ENCODE results near the gene HECTD1. TPM values are rescaled to one million over a fixed set of nuclear protein-coding genes. Genes with fewer than 3 reads are reported as not detected.
"Not testable (repeated sequence)": the region's sequence is repeated elsewhere in the genome, so short reads cannot be mapped to it uniquely, and the experiment has no call there.

Gene HECTD1
- total RNA-seq, 4 donors from 2014 or later: 188 to 251 (median 201) TPM

- WGBS, 2 donors: 93 to 94% methylated on average over 3 of the region's 3 CpGs
- no peak overlapping the region for H3K4me3 ChIP-seq (ENCODE audit: low read depth, poor library complexity, severe bottlenecking)
- DNase-seq (ENCODE audit: low spot score in 2 of 2): no peak
- intact Hi-C loops (cut with DNase I; ENCODE audit: low total_unique reads): no loop called here
- TF ChIP-seq POLR2A (IDR thresholded peaks at IDR 0.05) (no peak), CTCF (IDR thresholded peaks at IDR 0.05) (no peak)
Observed at GRCh38 chr14:31069343-31069742, 138.2 kb downstream of the HECTD1 start.

- 59 to 67% methylated on average over 1 of the region's 1 CpG for WGBS, 2 donors
- DNase-seq (ENCODE audit: low spot score in 2 of 2): no peak
Observed at GRCh38 chr14:31068235-31068634, 139.4 kb downstream of the HECTD1 start.

GRCh38 chr14:31062908-31063307, 144.7 kb downstream of the HECTD1 start:
- intact Hi-C loops (cut with DNase I; ENCODE audit: low total_unique reads); DNase-seq (ENCODE audit: low spot score in 2 of 2): not testable (repeated sequence)
- 91% methylated on average over 8 of the region's 8 CpGs for WGBS, 2 donors

More at GRCh38 chr14:31068235-31068634, 139.4 kb downstream of the HECTD1 start:
- TF ChIP-seq POLR2A (IDR thresholded peaks at IDR 0.05): no peak
- TF ChIP-seq CTCF (IDR thresholded peaks at IDR 0.05): no peak
- H3K4me3 ChIP-seq (ENCODE audit: low read depth, poor library complexity, severe bottlenecking): no peak overlapping the region
- intact Hi-C loops (cut with DNase I; ENCODE audit: low total_unique reads): no loop called here

GRCh38 chr14:31060253-31060875, 147.2 kb downstream of the HECTD1 start:
- DNase-seq (ENCODE audit: low spot score in 2 of 2): no peak
- whole genome bisulfite sequencing, 2 donors: 82 to 93% methylated on average over 6 of the region's 6 CpGs
- no peak overlapping the region for H3K4me3 ChIP-seq (ENCODE audit: low read depth, poor library complexity, severe bottlenecking)
- intact Hi-C loops (cut with DNase I; ENCODE audit: low total_unique reads): no loop called here
- TF ChIP-seq CTCF (IDR thresholded peaks at IDR 0.05): no peak
- TF ChIP-seq POLR2A (IDR thresholded peaks at IDR 0.05): no peak

More at GRCh38 chr14:31062908-31063307, 144.7 kb downstream of the HECTD1 start:
- not testable (repeated sequence) for H3K4me3 ChIP-seq (ENCODE audit: low read depth, poor library complexity, severe bottlenecking)

GRCh38 chr14:31059152-31059924, 148.3 kb downstream of the HECTD1 start:
- 36 to 62% methylated on average over 1 of the region's 1 CpG for WGBS, 2 donors
- no peak for TF ChIP-seq CTCF (IDR thresholded peaks at IDR 0.05)
- intact Hi-C loops (cut with DNase I; ENCODE audit: low total_unique reads): no loop called here
- no peak overlapping the region for H3K4me3 ChIP-seq (ENCODE audit: low read depth, poor library complexity, severe bottlenecking)
- DNase-seq (ENCODE audit: low spot score in 2 of 2): no peak

GRCh38 chr14:31057701-31058364, 149.8 kb downstream of the HECTD1 start:
- 94 to 95% methylated on average over 12 of the region's 12 CpGs for WGBS, 2 donors

More at GRCh38 chr14:31057701-31058364, 149.8 kb downstream of the HECTD1 start:
- DNase-seq (ENCODE audit: low spot score in 2 of 2): no peak
- intact Hi-C loops (cut with DNase I; ENCODE audit: low total_unique reads): no loop called here
- H3K4me3 ChIP-seq (ENCODE audit: low read depth, poor library complexity, severe bottlenecking): no peak overlapping the region
- TF ChIP-seq CTCF (IDR thresholded peaks at IDR 0.05): no peak
- no peak for TF ChIP-seq POLR2A (IDR thresholded peaks at IDR 0.05)

Measured in lower leg skin (tissue), 4 donors.